Measurements from ENCODE around the gene INTS6. TPM values are rescaled to one million over a fixed set of nuclear protein-coding genes. Genes with fewer than 3 reads are reported as not detected.

The INTS6 gene
- total RNA-seq, result 10 to 100 TPM; 55.7 to 65.6 TPM
- 10 to 100 TPM; 15.4 to 28.0 TPM for polyA plus RNA-seq

GRCh38 chr13:51452361-51453206 is at the start of gene INTS6:
INTS6 (minus strand) TSS chr13:51453036; CDS start chr13:51452525, 511 bp downstream.
- Histone ChIP-seq H3K27ac (ENCODE audit: low read depth, low read length) (peak within 1 kb of the TSS; percentile 97), H3K27me3 (ENCODE audit: insufficient read depth, low read length) (no peaks in the 10 kb centered on the region), H3K4me1 (ENCODE audit: insufficient read depth, low read length) (peaks cover 42% of the 10 kb centered on the region), H3K4me3 (ENCODE audit: low read length in 2 of 2) (peak within 1 kb of the TSS; percentile 62 to 82), H3K36me3 (ENCODE audit: insufficient read depth, low read length) (no peaks in the 10 kb centered on the region), H3K9me3 (ENCODE audit: control insufficient read depth in 1 of 2, low read length in 2 of 2) (no peaks in the 10 kb centered on the region)
- Mint-ChIP-seq H3K9me3 (peaks cover 0 to 4% (median 0%) of the 10 kb centered on the region in 8 donors), H3K27ac (peak within 1 kb of the TSS; percentile 94 to 99 (median 98)), H3K27me3 (peaks cover 0 to 1% of the 10 kb centered on the region in 2 donors), H3K4me1 (peaks cover 34 to 65% (median 40%) of the 10 kb centered on the region in 4 donors), H3K4me3 (peak within 1 kb of the TSS; percentile 89 to 96 (median 94)), H3K36me3 (peaks cover 28 to 52% of the 10 kb centered on the region in 2 donors)
- DNase-seq, result peak; percentile 98 to 100 (median 100)
- CTCF ChIA-PET (ENCODE audit: partially characterized antibody), result interaction anchor here (0.5 to 4.3 kb wide), 10 partner anchors 19 to 998 kb away, joined by 3 to 22 read pairs (median 4); partner anchors contain the start of gene VPS36
- intact Hi-C loops (cut with micrococcal nuclease), result loop anchor here (1.0 to 10.0 kb wide), 14 partner anchors 18 to 1955 kb away; partner anchors contain the start of genes ALG11, CKAP2, PHF11 and SPRYD7
- POLR2A ChIA-PET (ENCODE audit: partially characterized antibody), result interaction anchor here (0.6 to 7.1 kb wide), 45 partner anchors 10 to 1516 kb away, joined by 3 to 220 read pairs (median 6); partner anchors contain the start of genes ALG11, DHRS12, NEK3 and SPRYD7

GRCh38 chr13:51502153-51502651 is 49.4 kb upstream of the INTS6 start:
- Histone ChIP-seq H3K9me3 (ENCODE audit: control insufficient read depth in 1 of 2, low read length in 2 of 2) (no peaks in the 10 kb centered on the region), H3K36me3 (ENCODE audit: insufficient read depth, low read length) (no peaks in the 10 kb centered on the region), H3K27me3 (ENCODE audit: insufficient read depth, low read length) (no peaks in the 10 kb centered on the region), H3K4me1 (ENCODE audit: insufficient read depth, low read length) (no peaks in the 10 kb centered on the region), H3K27ac (ENCODE audit: low read depth, low read length) (no peak overlapping the region), H3K4me3 (ENCODE audit: low read length in 2 of 2) (no peak overlapping the region)
- ChIA-PET POLR2A (ENCODE audit: partially characterized antibody) (no interaction called here), CTCF (ENCODE audit: partially characterized antibody) (interaction anchor here (0.6 kb wide), 1 partner anchor 759 kb away, joined by 4 read pairs; no protein-coding TSS in a partner anchor)
- no peak for DNase-seq
- Mint-ChIP-seq H3K9me3 (no peaks in the 10 kb centered on the region), H3K27ac (no peak overlapping the region), H3K27me3 (peaks cover 0 to 2% of the 10 kb centered on the region in 2 donors), H3K4me1 (no peaks in the 10 kb centered on the region), H3K36me3 (no peaks in the 10 kb centered on the region), H3K4me3 (no peak overlapping the region)
- intact Hi-C loops (cut with micrococcal nuclease), result no loop called here

- no peak overlapping the region for H3K27ac ChIP-seq (ENCODE audit: low read depth, low read length)
- Mint-ChIP-seq H3K4me3 (no peak overlapping the region), H3K27ac (no peak overlapping the region), H3K9me3 (no peaks in the 10 kb centered on the region), H3K4me1 (no peaks in the 10 kb centered on the region), H3K27me3 (peaks cover 2 to 4% of the 10 kb centered on the region in 2 donors), H3K36me3 (no peaks in the 10 kb centered on the region)
- no peak overlapping the region for H3K4me3 ChIP-seq (ENCODE audit: low read length in 2 of 2)
- intact Hi-C loops (cut with micrococcal nuclease), result no loop called here
- H3K27me3 ChIP-seq (ENCODE audit: insufficient read depth, low read length), result no peaks in the 10 kb centered on the region
- no peaks in the 10 kb centered on the region for H3K4me1 ChIP-seq (ENCODE audit: insufficient read depth, low read length)
- ChIA-PET CTCF (ENCODE audit: partially characterized antibody) (interaction anchor here (0.6 kb wide), 1 partner anchor 759 kb away, joined by 4 read pairs; no protein-coding TSS in a partner anchor), POLR2A (ENCODE audit: partially characterized antibody) (no interaction called here)
- no peaks in the 10 kb centered on the region for H3K36me3 ChIP-seq (ENCODE audit: insufficient read depth, low read length)
- DNase-seq, result no peak
- H3K9me3 ChIP-seq (ENCODE audit: control insufficient read depth in 1 of 2, low read length in 2 of 2), result no peaks in the 10 kb centered on the region
These were observed 48.8 kb upstream of the INTS6 start for GRCh38 chr13:51501592-51502152.

- peak overlapping the region in 1 of 7 donors; percentile 67 for H3K27ac Mint-ChIP-seq
- no peak overlapping the region for H3K4me3 Mint-ChIP-seq
- H3K27me3 ChIP-seq (ENCODE audit: insufficient read depth, low read length), result no peaks in the 10 kb centered on the region
- H3K4me1 Mint-ChIP-seq, result no peaks in the 10 kb centered on the region
- no peak overlapping the region for H3K27ac ChIP-seq (ENCODE audit: low read depth, low read length)
- H3K36me3 Mint-ChIP-seq, result no peaks in the 10 kb centered on the region
- H3K9me3 ChIP-seq (ENCODE audit: control insufficient read depth in 1 of 2, low read length in 2 of 2), result no peaks in the 10 kb centered on the region
- DNase-seq, result no peak
- no peaks in the 10 kb centered on the region for H3K4me1 ChIP-seq (ENCODE audit: insufficient read depth, low read length)
- intact Hi-C loops (cut with micrococcal nuclease), result no loop called here
- H3K9me3 Mint-ChIP-seq, result no peaks in the 10 kb centered on the region
- no peak overlapping the region for H3K4me3 ChIP-seq (ENCODE audit: low read length in 2 of 2)
- peaks cover 2 to 4% of the 10 kb centered on the region in 2 donors for H3K27me3 Mint-ChIP-seq
- no peaks in the 10 kb centered on the region for H3K36me3 ChIP-seq (ENCODE audit: insufficient read depth, low read length)
- ChIA-PET CTCF (ENCODE audit: partially characterized antibody) (no interaction called here), POLR2A (ENCODE audit: partially characterized antibody) (no interaction called here)
These were observed 48.3 kb upstream of the INTS6 start for GRCh38 chr13:51501096-51501495.

- Histone ChIP-seq H3K9me3 (ENCODE audit: control insufficient read depth in 1 of 2, low read length in 2 of 2) (no peaks in the 10 kb centered on the region), H3K4me3 (ENCODE audit: low read length in 2 of 2) (no peak overlapping the region), H3K27ac (ENCODE audit: low read depth, low read length) (no peak overlapping the region), H3K4me1 (ENCODE audit: insufficient read depth, low read length) (no peaks in the 10 kb centered on the region), H3K36me3 (ENCODE audit: insufficient read depth, low read length) (no peaks in the 10 kb centered on the region), H3K27me3 (ENCODE audit: insufficient read depth, low read length) (no peaks in the 10 kb centered on the region)
- H3K4me3 Mint-ChIP-seq, result no peak overlapping the region
- H3K36me3 Mint-ChIP-seq, result no peaks in the 10 kb centered on the region
- H3K27me3 Mint-ChIP-seq, result peaks cover 2 to 4% of the 10 kb centered on the region in 2 donors
- no peak for DNase-seq
- ChIA-PET POLR2A (ENCODE audit: partially characterized antibody) (no interaction called here), CTCF (ENCODE audit: partially characterized antibody) (interaction anchor here (0.7 kb wide), 1 partner anchor 183 kb away, joined by 3 read pairs; no protein-coding TSS in a partner anchor)
- no peaks in the 10 kb centered on the region for H3K9me3 Mint-ChIP-seq
- peak overlapping the region in 1 of 7 donors; percentile 21 for H3K27ac Mint-ChIP-seq
- intact Hi-C loops (cut with micrococcal nuclease), result no loop called here
- no peaks in the 10 kb centered on the region for H3K4me1 Mint-ChIP-seq
These were observed 47.9 kb upstream of the INTS6 start for GRCh38 chr13:51500687-51501086.

- Histone ChIP-seq H3K36me3 (ENCODE audit: insufficient read depth, low read length) (no peaks in the 10 kb centered on the region), H3K4me3 (ENCODE audit: low read length in 2 of 2) (no peak overlapping the region), H3K27ac (ENCODE audit: low read depth, low read length) (no peak overlapping the region), H3K4me1 (ENCODE audit: insufficient read depth, low read length) (no peaks in the 10 kb centered on the region), H3K27me3 (ENCODE audit: insufficient read depth, low read length) (no peaks in the 10 kb centered on the region), H3K9me3 (ENCODE audit: control insufficient read depth in 1 of 2, low read length in 2 of 2) (no peaks in the 10 kb centered on the region)
- Mint-ChIP-seq H3K4me1 (no peaks in the 10 kb centered on the region), H3K36me3 (no peaks in the 10 kb centered on the region), H3K27me3 (peaks cover 2 to 4% of the 10 kb centered on the region in 2 donors), H3K4me3 (no peak overlapping the region), H3K9me3 (no peaks in the 10 kb centered on the region), H3K27ac (peak overlapping the region in 1 of 7 donors; percentile 21)
- intact Hi-C loops (cut with micrococcal nuclease), result no loop called here
- CTCF ChIA-PET (ENCODE audit: partially characterized antibody), result interaction anchor here (0.7 to 1.3 kb wide), 3 partner anchors 21 to 184 kb away, joined by 3 read pairs; no protein-coding TSS in a partner anchor
- DNase-seq, result no peak
- POLR2A ChIA-PET (ENCODE audit: partially characterized antibody), result no interaction called here
These were observed 47.0 kb upstream of the INTS6 start for GRCh38 chr13:51499841-51500240.

GRCh38 chr13:51495316-51495715 is 42.5 kb upstream of the INTS6 start:
- intact Hi-C loops (cut with micrococcal nuclease), result no loop called here
- no peaks in the 10 kb centered on the region for H3K36me3 ChIP-seq (ENCODE audit: insufficient read depth, low read length)
- no peak overlapping the region for H3K27ac ChIP-seq (ENCODE audit: low read depth, low read length)
- no peak overlapping the region for H3K4me3 ChIP-seq (ENCODE audit: low read length in 2 of 2)
- no peaks in the 10 kb centered on the region for H3K4me1 Mint-ChIP-seq
- POLR2A ChIA-PET (ENCODE audit: partially characterized antibody), result no interaction called here
- no peaks in the 10 kb centered on the region for H3K4me1 ChIP-seq (ENCODE audit: insufficient read depth, low read length)
- DNase-seq, result no peak
- no peaks in the 10 kb centered on the region for H3K9me3 Mint-ChIP-seq
- H3K9me3 ChIP-seq (ENCODE audit: control insufficient read depth in 1 of 2, low read length in 2 of 2), result no peaks in the 10 kb centered on the region
- CTCF ChIA-PET (ENCODE audit: partially characterized antibody), result no interaction called here
- no peak overlapping the region for H3K4me3 Mint-ChIP-seq
- H3K27ac Mint-ChIP-seq, result no peak overlapping the region
- no peaks in the 10 kb centered on the region for H3K36me3 Mint-ChIP-seq
- no peaks in the 10 kb centered on the region for H3K27me3 ChIP-seq (ENCODE audit: insufficient read depth, low read length)
- H3K27me3 Mint-ChIP-seq, result peaks cover 4 to 6% of the 10 kb centered on the region in 2 donors

Measured in CD4-positive, alpha-beta memory T cell (primary cell).